Liver (tissue), 9 donors: ENCODE measurements around the gene IGFALS. TPM values are rescaled to one million over a fixed set of nuclear protein-coding genes. Genes with fewer than 3 reads are reported as not detected.

ENCODE experiments used
- DNase-seq: peaks from one replicate; pipeline ENCODE4 v3.0.0-alpha.2; 2017; ENCODE audit warnings: low spot score
- H3K27ac ChIP-seq, 2 donors: one replicate each; pipeline ENCODE4 v1.7.0; 2013; ENCODE audit warnings: inconsistent platforms in 2 of 2, low read length in 2 of 2, control low read depth in 1 of 2, low read depth in 1 of 2, mild to moderate bottlenecking in 1 of 2
- H3K27me3 ChIP-seq, 4 donors: one replicate each; pipeline versions ENCODE4 v1.6.1 to v1.7.0; 2013; ENCODE audit warnings: low read length in 3 of 4, inconsistent platforms in 1 of 4, mild to moderate bottlenecking in 1 of 4, moderate library complexity in 1 of 4; ENCODE audit not compliant: control insufficient read depth in 4 of 4, insufficient read depth in 4 of 4
- H3K36me3 ChIP-seq, 4 donors: one replicate each; pipeline versions ENCODE4 v1.6.1 to v1.7.0; 2013; ENCODE audit warnings: low read length in 3 of 4, mild to moderate bottlenecking in 3 of 4, low read depth in 1 of 4, moderate library complexity in 1 of 4; ENCODE audit not compliant: control insufficient read depth in 4 of 4, insufficient read depth in 3 of 4
- H3K4me1 ChIP-seq, 4 donors: one replicate each; pipeline versions ENCODE4 v1.6.1 to v1.7.0; 2013; ENCODE audit warnings: low read length in 3 of 4, mild to moderate bottlenecking in 3 of 4, moderate library complexity in 1 of 4; ENCODE audit not compliant: control insufficient read depth in 4 of 4, insufficient read depth in 4 of 4
- H3K4me3 ChIP-seq, 3 donors: one replicate each; pipeline versions ENCODE4 v1.6.1 to v1.7.0; 2013; ENCODE audit warnings: low read length in 3 of 3, control low read depth in 1 of 3, low read depth in 1 of 3, mild to moderate bottlenecking in 1 of 3
- H3K9ac ChIP-seq, 2 donors: one replicate each; pipeline ENCODE4 v1.7.0; 2013; ENCODE audit warnings: low read length in 2 of 2, mild to moderate bottlenecking in 2 of 2, moderate library complexity in 2 of 2, control low read depth in 1 of 2, low read depth in 1 of 2
- H3K9me3 ChIP-seq, 4 donors: one replicate each; pipeline versions ENCODE4 v1.6.1 to v1.7.0; 2013; ENCODE audit warnings: low read length in 3 of 4; ENCODE audit not compliant: control insufficient read depth in 4 of 4
- CTCF ChIP-seq: fragments of 150-350 bp; IDR thresholded peaks from 2 replicates; pipeline ENCODE4 v1.5.1; 2017; ENCODE audit warnings: improper control_type of control experiment, low read depth, low read length; ENCODE audit not compliant: missing input control
- EGR1 ChIP-seq, 2 donors: IDR thresholded peaks; 2 replicates each; pipeline ENCODE4 v1.6.1; 2016 to 2018; ENCODE audit warnings: antibody characterized with exemption in 2 of 2, low read depth in 2 of 2
- FOXA1 ChIP-seq: IDR thresholded peaks from 2 replicates; pipeline ENCODE4 v1.6.1; 2016; ENCODE audit warnings: antibody characterized with exemption
- FOXA2 ChIP-seq: IDR thresholded peaks from 2 replicates; pipeline ENCODE4 v1.6.1; 2016; ENCODE audit warnings: antibody characterized with exemption
- GABPA ChIP-seq, 2 donors: IDR thresholded peaks in 1 of 2; conservative IDR thresholded peaks in 1 of 2; 2 replicates each; pipeline ENCODE4 v1.6.1; 2016; ENCODE audit warnings: antibody characterized with exemption in 2 of 2, mild to moderate bottlenecking in 1 of 2, moderate library complexity in 1 of 2
- HNF4A ChIP-seq, 2 donors: conservative IDR thresholded peaks; 2 replicates each; pipeline ENCODE4 v1.6.1; 2016; ENCODE audit warnings: antibody characterized with exemption in 2 of 2, mild to moderate bottlenecking in 2 of 2
- HNF4G ChIP-seq: IDR thresholded peaks from 2 replicates; pipeline ENCODE4 v1.6.1; 2016; ENCODE audit warnings: antibody characterized with exemption
- JUND ChIP-seq, 2 donors: IDR thresholded peaks; 2 replicates each; pipeline ENCODE4 v1.6.1; 2016; ENCODE audit warnings: antibody characterized with exemption in 2 of 2
- NR2F2 ChIP-seq: IDR thresholded peaks from 2 replicates; pipeline ENCODE4 v1.6.1; 2016; ENCODE audit warnings: antibody characterized with exemption
- RAD21 ChIP-seq, 2 donors: IDR thresholded peaks; 2 replicates each; pipeline ENCODE4 v1.6.1; 2016; ENCODE audit warnings: antibody characterized with exemption in 2 of 2, mild to moderate bottlenecking in 2 of 2
- REST ChIP-seq: IDR thresholded peaks from 2 replicates; pipeline ENCODE4 v1.6.1; 2016; ENCODE audit warnings: antibody characterized with exemption, mild to moderate bottlenecking
- RXRA ChIP-seq, 2 donors: IDR thresholded peaks; 2 replicates each; pipeline ENCODE4 v1.6.1; 2017 to 2018; ENCODE audit warnings: antibody characterized with exemption in 2 of 2, mild to moderate bottlenecking in 1 of 2
- SP1 ChIP-seq: IDR thresholded peaks from 2 replicates; pipeline ENCODE4 v1.6.1; 2018; ENCODE audit warnings: antibody characterized with exemption, mild to moderate bottlenecking
- TAF1 ChIP-seq: conservative IDR thresholded peaks from 2 replicates; pipeline ENCODE4 v1.6.1; 2016; ENCODE audit warnings: antibody characterized with exemption, mild to moderate bottlenecking
- YY1 ChIP-seq: IDR thresholded peaks from 2 replicates; pipeline ENCODE4 v1.6.1; 2016; ENCODE audit warnings: antibody characterized with exemption, mild to moderate bottlenecking
- WGBS: extraction: QIAGEN DNeasy Blood & Tissue Kit; methylation state at CpG from one replicate; pipeline ENCODE4 v1.1.7; 2013; 5-methylcytosine and 5-hydroxymethylcytosine counted together
- polyA plus RNA-seq, 2 donors: library from polyadenylated mRNA; stranded (reverse) in 1 of 2; unstranded in 1 of 2; fragments of 200-250 nt in 1 of 2; fragments of >200 nt in 1 of 2; fragmentation: Nextera tagmentation in 1 of 2; extraction: Ambion mirVana in 1 of 2; gene quantifications; one replicate each; pipeline versions ENCODE4 v1.2.1 to v1.2.3, GENCODE V29; 2013 to 2015
- total RNA-seq, 2 donors: library from RNA; depleted of rRNA; stranded (reverse); fragments of >200 nt; gene quantifications; one replicate each; pipeline ENCODE4 v1.2.3, GENCODE V29; 2014
- TF ChIP-seq, protein P1 (sequence below): IDR thresholded peaks from 2 replicates; pipeline ENCODE4 v1.6.1; 2016; ENCODE audit warnings: antibody characterized with exemption
- TF ChIP-seq, protein P2 (sequence below): IDR thresholded peaks from 2 replicates; pipeline ENCODE4 v1.6.1; 2016; ENCODE audit warnings: antibody characterized with exemption
- TF ChIP-seq, protein P3 (sequence below): IDR thresholded peaks from 2 replicates; pipeline ENCODE4 v1.6.1; 2016; ENCODE audit warnings: antibody characterized with exemption
- donor health status: healthy.
- donor health status: healthy.
- donor health status: healthy.
- donor health status: healthy.
- donor health status: healthy.

The IGFALS gene
- total and polyA plus RNA-seq, 4 donors, result 19.8 to 161 (median 68.4) TPM

- H3K4me3 ChIP-seq, result no peak overlapping the region
- no peak overlapping the region for H3K27ac ChIP-seq
- no peaks in the 10 kb centered on the region for H3K27me3 ChIP-seq
- H3K9ac ChIP-seq, result no peak overlapping the region
- no peaks in the 10 kb centered on the region for H3K9me3 ChIP-seq
- peaks cover 7 to 49% (median 17%) of the 10 kb centered on the region in 4 donors for H3K36me3 ChIP-seq
- WGBS, result 96% methylated on average over 15 of the region's 15 CpGs
- H3K4me1 ChIP-seq, result no peaks in the 10 kb centered on the region
- TF ChIP-seq CTCF, result no peak
- TF ChIP-seq SP1, result no peak
- no peak for TF ChIP-seq NR2F2
- TF ChIP-seq, protein P1, sequence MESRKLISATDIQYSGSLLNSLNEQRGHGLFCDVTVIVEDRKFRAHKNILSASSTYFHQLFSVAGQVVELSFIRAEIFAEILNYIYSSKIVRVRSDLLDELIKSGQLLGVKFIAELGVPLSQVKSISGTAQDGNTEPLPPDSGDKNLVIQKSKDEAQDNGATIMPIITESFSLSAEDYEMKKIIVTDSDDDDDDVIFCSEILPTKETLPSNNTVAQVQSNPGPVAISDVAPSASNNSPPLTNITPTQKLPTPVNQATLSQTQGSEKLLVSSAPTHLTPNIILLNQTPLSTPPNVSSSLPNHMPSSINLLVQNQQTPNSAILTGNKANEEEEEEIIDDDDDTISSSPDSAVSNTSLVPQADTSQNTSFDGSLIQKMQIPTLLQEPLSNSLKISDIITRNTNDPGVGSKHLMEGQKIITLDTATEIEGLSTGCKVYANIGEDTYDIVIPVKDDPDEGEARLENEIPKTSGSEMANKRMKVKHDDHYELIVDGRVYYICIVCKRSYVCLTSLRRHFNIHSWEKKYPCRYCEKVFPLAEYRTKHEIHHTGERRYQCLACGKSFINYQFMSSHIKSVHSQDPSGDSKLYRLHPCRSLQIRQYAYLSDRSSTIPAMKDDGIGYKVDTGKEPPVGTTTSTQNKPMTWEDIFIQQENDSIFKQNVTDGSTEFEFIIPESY, result no peak
- TF ChIP-seq YY1, result no peak
- TF ChIP-seq GABPA (IDR thresholded peaks at IDR 0.05 in 1 of 2, conservative IDR thresholded peaks at IDR 0.05 in 1 of 2), result no peak
- no peak for TF ChIP-seq TAF1
- TF ChIP-seq, protein P2, sequence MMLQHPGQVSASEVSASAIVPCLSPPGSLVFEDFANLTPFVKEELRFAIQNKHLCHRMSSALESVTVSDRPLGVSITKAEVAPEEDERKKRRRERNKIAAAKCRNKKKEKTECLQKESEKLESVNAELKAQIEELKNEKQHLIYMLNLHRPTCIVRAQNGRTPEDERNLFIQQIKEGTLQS, result no peak
- no peak for TF ChIP-seq EGR1 (IDR thresholded peaks at IDR 0.05; ENCODE audit: low read depth in 2 of 2)
- no peak for TF ChIP-seq FOXA2
- TF ChIP-seq HNF4A (conservative IDR thresholded peaks at IDR 0.05), result no peak
- TF ChIP-seq FOXA1, result no peak
- TF ChIP-seq RAD21 (IDR thresholded peaks at IDR 0.05), result no peak
- no peak for TF ChIP-seq JUND (IDR thresholded peaks at IDR 0.05)
- TF ChIP-seq, protein P3, sequence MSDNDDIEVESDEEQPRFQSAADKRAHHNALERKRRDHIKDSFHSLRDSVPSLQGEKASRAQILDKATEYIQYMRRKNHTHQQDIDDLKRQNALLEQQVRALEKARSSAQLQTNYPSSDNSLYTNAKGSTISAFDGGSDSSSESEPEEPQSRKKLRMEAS, result no peak
- TF ChIP-seq HNF4G, result no peak
- TF ChIP-seq REST, result no peak
- TF ChIP-seq RXRA (IDR thresholded peaks at IDR 0.05), result no peak
- no peak for DNase-seq
These were observed 32.6 kb downstream of the IGFALS start for GRCh38 chr16:1760911-1761310.
